ENCODE results near the gene CYP4F3.

DNA sequence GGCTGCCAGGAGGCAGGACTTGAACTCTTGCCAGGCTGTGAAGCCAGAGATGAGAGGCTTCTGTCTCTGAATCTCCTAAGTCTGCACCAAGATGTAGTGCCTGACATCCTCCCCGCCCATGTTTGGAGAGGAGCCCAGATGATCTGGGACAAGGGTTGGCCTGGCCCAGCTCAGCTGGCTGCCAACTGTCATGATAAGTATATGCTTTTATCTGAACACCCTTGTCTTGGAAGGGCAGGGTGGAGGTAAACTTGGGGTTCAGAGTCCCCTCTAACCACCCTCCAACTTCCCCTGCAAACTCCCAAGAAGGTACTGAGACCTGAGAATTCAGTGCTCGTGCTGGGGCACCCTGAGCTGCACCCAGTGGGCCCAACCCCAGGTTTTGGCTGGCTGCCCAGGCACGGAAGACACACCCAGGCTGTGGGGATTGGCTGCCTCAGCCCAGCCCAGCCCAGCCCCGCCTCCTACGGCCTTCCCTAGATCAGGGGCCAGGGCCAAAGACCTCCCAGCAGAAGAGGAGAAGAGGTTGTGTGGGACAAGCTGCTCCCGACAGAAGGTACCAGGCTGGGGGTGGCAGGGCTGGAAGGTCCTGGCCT, 32.0 kb downstream of the CYP4F3 start, which contains the start of gene CYP4F12:
- TF ChIP-seq, protein P1, sequence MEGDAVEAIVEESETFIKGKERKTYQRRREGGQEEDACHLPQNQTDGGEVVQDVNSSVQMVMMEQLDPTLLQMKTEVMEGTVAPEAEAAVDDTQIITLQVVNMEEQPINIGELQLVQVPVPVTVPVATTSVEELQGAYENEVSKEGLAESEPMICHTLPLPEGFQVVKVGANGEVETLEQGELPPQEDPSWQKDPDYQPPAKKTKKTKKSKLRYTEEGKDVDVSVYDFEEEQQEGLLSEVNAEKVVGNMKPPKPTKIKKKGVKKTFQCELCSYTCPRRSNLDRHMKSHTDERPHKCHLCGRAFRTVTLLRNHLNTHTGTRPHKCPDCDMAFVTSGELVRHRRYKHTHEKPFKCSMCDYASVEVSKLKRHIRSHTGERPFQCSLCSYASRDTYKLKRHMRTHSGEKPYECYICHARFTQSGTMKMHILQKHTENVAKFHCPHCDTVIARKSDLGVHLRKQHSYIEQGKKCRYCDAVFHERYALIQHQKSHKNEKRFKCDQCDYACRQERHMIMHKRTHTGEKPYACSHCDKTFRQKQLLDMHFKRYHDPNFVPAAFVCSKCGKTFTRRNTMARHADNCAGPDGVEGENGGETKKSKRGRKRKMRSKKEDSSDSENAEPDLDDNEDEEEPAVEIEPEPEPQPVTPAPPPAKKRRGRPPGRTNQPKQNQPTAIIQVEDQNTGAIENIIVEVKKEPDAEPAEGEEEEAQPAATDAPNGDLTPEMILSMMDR (IDR thresholded peaks at IDR 0.05), result no peak
- TF ChIP-seq POLR2A (IDR thresholded peaks at IDR 0.05; ENCODE audit: low read depth) (no peak), POLR2AphosphoS5 (IDR thresholded peaks at IDR 0.05) (peak in 1 of 2 donors; percentile 46), EP300 (IDR thresholded peaks at IDR 0.05) (no peak)

Measured in esophagus muscularis mucosa (tissue), 4 donors.